GF-D8 (cell line): ENCODE data around the gene IPO7.

Experiments
- DNase-seq: peaks from one replicate; lab custom pipeline; 2025; lab: John Stamatoyannopoulos, UW

IPO7 gene

DNA sequence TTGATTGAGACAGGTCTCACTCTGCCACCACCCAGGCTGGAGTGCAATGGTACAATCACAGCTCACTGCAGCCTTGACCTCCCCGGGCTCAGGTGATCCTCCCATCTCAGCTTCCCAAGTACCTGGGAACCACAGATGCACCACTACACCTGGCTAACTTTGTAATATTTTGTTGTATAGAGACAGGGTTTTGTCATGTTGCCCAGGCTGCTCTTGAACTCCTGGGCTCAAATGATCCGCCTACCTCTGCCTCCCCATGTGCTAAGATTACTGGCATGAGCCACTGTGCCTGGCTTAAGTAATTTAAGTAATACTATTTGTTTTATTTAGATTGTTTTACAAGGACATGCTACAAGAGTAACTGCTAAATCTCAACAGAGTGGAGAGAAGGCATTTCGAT lies 109.9 kb downstream of the IPO7 start:
- no peak for DNase-seq

- DNase-seq: no peak
Observed at GRCh38 chr11:9495803-9496514, 111.5 kb downstream of the IPO7 start.
